GM12874 (cell line): Measurements from ENCODE around the gene CEACAM5.

ENCODE experiments used
- TF ChIP-seq, protein P1 (sequence below): IDR thresholded peaks from 2 replicates; pipeline ENCODE4 v1.5.1; 2011; ENCODE audit warnings: low read depth, mild to moderate bottlenecking, control low read depth, low read length, moderate library complexity; ENCODE audit not compliant: insufficient read depth

CEACAM5 gene

GRCh38 chr19:41701401-41702075 is 6.9 kb upstream of the CEACAM5 start:
- TF ChIP-seq, protein P1, sequence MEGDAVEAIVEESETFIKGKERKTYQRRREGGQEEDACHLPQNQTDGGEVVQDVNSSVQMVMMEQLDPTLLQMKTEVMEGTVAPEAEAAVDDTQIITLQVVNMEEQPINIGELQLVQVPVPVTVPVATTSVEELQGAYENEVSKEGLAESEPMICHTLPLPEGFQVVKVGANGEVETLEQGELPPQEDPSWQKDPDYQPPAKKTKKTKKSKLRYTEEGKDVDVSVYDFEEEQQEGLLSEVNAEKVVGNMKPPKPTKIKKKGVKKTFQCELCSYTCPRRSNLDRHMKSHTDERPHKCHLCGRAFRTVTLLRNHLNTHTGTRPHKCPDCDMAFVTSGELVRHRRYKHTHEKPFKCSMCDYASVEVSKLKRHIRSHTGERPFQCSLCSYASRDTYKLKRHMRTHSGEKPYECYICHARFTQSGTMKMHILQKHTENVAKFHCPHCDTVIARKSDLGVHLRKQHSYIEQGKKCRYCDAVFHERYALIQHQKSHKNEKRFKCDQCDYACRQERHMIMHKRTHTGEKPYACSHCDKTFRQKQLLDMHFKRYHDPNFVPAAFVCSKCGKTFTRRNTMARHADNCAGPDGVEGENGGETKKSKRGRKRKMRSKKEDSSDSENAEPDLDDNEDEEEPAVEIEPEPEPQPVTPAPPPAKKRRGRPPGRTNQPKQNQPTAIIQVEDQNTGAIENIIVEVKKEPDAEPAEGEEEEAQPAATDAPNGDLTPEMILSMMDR, result peak; percentile 58

- TF ChIP-seq, protein P1, result no peak
These were observed 6.2 kb upstream of the CEACAM5 start for GRCh38 chr19:41702171-41702651.

DNA sequence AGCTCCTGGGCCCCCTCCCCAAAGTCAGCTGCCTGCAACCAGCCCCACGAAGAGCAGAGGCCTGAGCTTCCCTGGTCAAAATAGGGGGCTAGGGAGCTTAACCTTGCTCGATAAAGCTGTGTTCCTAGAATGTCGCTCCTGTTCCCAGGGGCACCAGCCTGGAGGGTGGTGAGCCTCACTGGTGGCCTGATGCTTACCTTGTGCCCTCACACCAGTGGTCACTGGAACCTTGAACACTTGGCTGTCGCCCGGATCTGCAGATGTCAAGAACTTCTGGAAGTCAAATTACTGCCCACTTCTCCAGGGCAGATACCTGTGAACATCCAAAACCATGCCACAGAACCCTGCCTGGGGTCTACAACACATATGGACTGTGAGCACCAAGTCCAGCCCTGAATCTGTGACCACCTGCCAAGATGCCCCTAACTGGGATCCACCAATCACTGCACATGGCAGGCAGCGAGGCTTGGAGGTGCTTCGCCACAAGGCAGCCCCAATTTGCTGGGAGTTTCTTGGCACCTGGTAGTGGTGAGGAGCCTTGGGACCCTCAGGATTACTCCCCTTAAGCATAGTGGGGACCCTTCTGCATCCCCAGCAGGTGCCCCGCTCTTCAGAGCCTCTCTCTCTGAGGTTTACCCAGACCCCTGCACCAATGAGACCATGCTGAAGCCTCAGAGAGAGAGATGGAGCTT is 4.7 kb upstream of the CEACAM5 start:
- TF ChIP-seq, protein P1, result no peak

GRCh38 chr19:41705393-41706174 is 2.8 kb upstream of the CEACAM5 start:
- TF ChIP-seq, protein P1, result no peak

DNA sequence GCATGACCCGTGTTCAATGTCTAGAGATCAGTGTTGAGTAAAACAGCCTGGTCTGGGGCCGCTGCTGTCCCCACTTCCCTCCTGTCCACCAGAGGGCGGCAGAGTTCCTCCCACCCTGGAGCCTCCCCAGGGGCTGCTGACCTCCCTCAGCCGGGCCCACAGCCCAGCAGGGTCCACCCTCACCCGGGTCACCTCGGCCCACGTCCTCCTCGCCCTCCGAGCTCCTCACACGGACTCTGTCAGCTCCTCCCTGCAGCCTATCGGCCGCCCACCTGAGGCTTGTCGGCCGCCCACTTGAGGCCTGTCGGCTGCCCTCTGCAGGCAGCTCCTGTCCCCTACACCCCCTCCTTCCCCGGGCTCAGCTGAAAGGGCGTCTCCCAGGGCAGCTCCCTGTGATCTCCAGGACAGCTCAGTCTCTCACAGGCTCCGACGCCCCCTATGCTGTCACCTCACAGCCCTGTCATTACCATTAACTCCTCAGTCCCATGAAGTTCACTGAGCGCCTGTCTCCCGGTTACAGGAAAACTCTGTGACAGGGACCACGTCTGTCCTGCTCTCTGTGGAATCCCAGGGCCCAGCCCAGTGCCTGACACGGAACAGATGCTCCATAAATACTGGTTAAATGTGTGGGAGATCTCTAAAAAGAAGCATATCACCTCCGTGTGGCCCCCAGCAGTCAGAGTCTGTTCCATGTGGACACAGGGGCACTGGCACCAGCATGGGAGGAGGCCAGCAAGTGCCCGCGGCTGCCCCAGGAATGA is 1.5 kb upstream of the CEACAM5 start:
- TF ChIP-seq, protein P1, result peak; percentile 88

DNA sequence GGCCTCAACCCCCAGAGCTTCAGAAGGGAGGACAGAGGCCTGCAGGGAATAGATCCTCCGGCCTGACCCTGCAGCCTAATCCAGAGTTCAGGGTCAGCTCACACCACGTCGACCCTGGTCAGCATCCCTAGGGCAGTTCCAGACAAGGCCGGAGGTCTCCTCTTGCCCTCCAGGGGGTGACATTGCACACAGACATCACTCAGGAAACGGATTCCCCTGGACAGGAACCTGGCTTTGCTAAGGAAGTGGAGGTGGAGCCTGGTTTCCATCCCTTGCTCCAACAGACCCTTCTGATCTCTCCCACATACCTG is 969 bp upstream of the CEACAM5 start:
- TF ChIP-seq, protein P1, result no peak
